Hepatocyte (in vitro differentiated cells): Measurements from ENCODE around the gene SSBP3.
"Not testable (repeated sequence)": the region's sequence is repeated elsewhere in the genome, so short reads cannot be mapped to it uniquely, and the experiment has no call there.

ENCODE experiments used
- EZH2 ChIP-seq: fragments of 200-600 bp; sonication (generic); IDR thresholded peaks from 2 replicates; pipeline ENCODE4 v1.6.1; 2016; ENCODE audit warnings: antibody characterized with exemption, mild to moderate bottlenecking, borderline replicate concordance
- TF ChIP-seq, protein P1 (sequence below): fragments of 200-600 bp; sonication (generic); IDR thresholded peaks from 2 replicates; pipeline ENCODE4 v1.5.1; 2016; ENCODE audit warnings: antibody characterized with exemption, mild to moderate bottlenecking; ENCODE audit not compliant: poor library complexity

DNA sequence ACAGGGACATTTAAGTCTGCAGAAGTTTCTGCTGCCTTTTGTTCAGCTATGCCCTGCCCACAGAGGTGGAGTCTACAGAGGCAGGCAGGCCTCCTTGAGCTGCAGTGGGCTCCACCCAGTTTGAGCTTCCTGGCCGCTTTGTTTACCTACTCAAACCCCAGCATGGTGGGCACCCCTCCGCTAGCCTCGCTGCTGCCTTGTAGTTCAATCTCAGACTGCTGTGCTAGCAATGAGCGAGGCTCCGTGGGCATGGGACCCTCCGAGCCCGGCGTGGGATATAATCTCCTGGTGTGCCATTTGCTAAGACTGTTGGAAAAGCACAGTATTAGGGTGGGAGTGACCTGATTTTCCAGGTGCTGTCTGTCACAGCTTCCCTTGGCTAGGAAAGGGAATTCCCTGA is 42.6 kb upstream of the SSBP3 start:
- TF ChIP-seq, protein P1, sequence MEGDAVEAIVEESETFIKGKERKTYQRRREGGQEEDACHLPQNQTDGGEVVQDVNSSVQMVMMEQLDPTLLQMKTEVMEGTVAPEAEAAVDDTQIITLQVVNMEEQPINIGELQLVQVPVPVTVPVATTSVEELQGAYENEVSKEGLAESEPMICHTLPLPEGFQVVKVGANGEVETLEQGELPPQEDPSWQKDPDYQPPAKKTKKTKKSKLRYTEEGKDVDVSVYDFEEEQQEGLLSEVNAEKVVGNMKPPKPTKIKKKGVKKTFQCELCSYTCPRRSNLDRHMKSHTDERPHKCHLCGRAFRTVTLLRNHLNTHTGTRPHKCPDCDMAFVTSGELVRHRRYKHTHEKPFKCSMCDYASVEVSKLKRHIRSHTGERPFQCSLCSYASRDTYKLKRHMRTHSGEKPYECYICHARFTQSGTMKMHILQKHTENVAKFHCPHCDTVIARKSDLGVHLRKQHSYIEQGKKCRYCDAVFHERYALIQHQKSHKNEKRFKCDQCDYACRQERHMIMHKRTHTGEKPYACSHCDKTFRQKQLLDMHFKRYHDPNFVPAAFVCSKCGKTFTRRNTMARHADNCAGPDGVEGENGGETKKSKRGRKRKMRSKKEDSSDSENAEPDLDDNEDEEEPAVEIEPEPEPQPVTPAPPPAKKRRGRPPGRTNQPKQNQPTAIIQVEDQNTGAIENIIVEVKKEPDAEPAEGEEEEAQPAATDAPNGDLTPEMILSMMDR, result not testable (repeated sequence)
- not testable (repeated sequence) for TF ChIP-seq EZH2
